A549 (cell line): ENCODE measurements around the gene USP15.

Experiments
- CBX2 ChIP-seq: fragments of 200-600 bp; sonication (generic); IDR thresholded peaks from 2 replicates; pipeline ENCODE4 v1.6.1; 2016; ENCODE audit warnings: low read depth, mild to moderate bottlenecking, borderline replicate concordance
- ELK1 ChIP-seq: fragments of 150-350 bp; IDR thresholded peaks from 2 replicates; pipeline ENCODE4 v1.6.1; 2014; ENCODE audit warnings: low read depth, mild to moderate bottlenecking, low read length
- JUNB ChIP-seq: fragments of >200 bp; sonication (Bioruptor Twin); formaldehyde crosslinking; IDR thresholded peaks from 2 replicates; pipeline ENCODE4 v1.6.1; 2016
- POLR2A ChIP-seq: IDR thresholded peaks from 2 replicates; pipeline ENCODE4 v1.6.1; 2012; ENCODE audit warnings: mild to moderate bottlenecking, low read length
- TF ChIP-seq, protein P1 (sequence below): fragments of >200 bp; sonication (Bioruptor Twin); formaldehyde crosslinking; IDR thresholded peaks from 3 replicates; pipeline ENCODE4 v1.5.1; 2016
- TF ChIP-seq, protein P2 (sequence below): IDR thresholded peaks from 2 replicates; pipeline ENCODE4 v1.6.1; 2012; ENCODE audit warnings: low read depth, borderline replicate concordance

GRCh38 chr12:62400135-62400534 is 139.9 kb downstream of the USP15 start:
- TF ChIP-seq, protein P1, sequence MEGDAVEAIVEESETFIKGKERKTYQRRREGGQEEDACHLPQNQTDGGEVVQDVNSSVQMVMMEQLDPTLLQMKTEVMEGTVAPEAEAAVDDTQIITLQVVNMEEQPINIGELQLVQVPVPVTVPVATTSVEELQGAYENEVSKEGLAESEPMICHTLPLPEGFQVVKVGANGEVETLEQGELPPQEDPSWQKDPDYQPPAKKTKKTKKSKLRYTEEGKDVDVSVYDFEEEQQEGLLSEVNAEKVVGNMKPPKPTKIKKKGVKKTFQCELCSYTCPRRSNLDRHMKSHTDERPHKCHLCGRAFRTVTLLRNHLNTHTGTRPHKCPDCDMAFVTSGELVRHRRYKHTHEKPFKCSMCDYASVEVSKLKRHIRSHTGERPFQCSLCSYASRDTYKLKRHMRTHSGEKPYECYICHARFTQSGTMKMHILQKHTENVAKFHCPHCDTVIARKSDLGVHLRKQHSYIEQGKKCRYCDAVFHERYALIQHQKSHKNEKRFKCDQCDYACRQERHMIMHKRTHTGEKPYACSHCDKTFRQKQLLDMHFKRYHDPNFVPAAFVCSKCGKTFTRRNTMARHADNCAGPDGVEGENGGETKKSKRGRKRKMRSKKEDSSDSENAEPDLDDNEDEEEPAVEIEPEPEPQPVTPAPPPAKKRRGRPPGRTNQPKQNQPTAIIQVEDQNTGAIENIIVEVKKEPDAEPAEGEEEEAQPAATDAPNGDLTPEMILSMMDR = no peak
- no peak for TF ChIP-seq POLR2A
- no peak for TF ChIP-seq CBX2
- TF ChIP-seq ELK1 = no peak
- TF ChIP-seq, protein P2, sequence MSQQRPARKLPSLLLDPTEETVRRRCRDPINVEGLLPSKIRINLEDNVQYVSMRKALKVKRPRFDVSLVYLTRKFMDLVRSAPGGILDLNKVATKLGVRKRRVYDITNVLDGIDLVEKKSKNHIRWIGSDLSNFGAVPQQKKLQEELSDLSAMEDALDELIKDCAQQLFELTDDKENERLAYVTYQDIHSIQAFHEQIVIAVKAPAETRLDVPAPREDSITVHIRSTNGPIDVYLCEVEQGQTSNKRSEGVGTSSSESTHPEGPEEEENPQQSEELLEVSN = no peak
- TF ChIP-seq JUNB = no peak
